Fibroblast of lung (primary cell): ENCODE results near the gene ETS1. TPM values are rescaled to one million over a fixed set of nuclear protein-coding genes. Genes with fewer than 3 reads are reported as not detected.

Experiments
- DNase-seq, 2 donors: peaks; one replicate each; pipeline versions ENCODE4 v3.0.0 to v3.0.0-alpha.2; 2010; ENCODE audit warnings: low read depth in 2 of 2
- H2AFZ ChIP-seq: 2 replicates; pipeline ENCODE4 v1.5.1; 2012; ENCODE audit warnings: low read length, control low read depth, inconsistent platforms
- H3K27ac ChIP-seq: 2 replicates; pipeline ENCODE4 v1.5.1; 2011; ENCODE audit warnings: low read length, control low read depth; ENCODE audit not compliant: insufficient read depth
- H3K27me3 ChIP-seq: 2 replicates; pipeline ENCODE4 v1.5.1; 2011; ENCODE audit warnings: mild to moderate bottlenecking, low read length; ENCODE audit not compliant: control insufficient read depth, insufficient read depth
- H3K36me3 ChIP-seq: 2 replicates; pipeline ENCODE4 v1.5.1; 2011; ENCODE audit warnings: low read length; ENCODE audit not compliant: control insufficient read depth, insufficient read depth
- H3K4me1 ChIP-seq: 2 replicates; pipeline ENCODE4 v1.5.1; 2011; ENCODE audit warnings: low read length; ENCODE audit not compliant: control insufficient read depth, insufficient read depth; ENCODE audit errors: extremely low read depth
- H3K4me2 ChIP-seq: 2 replicates; pipeline ENCODE4 v1.5.1; 2011; ENCODE audit warnings: low read length, control low read depth; ENCODE audit not compliant: insufficient read depth; ENCODE audit errors: extremely low read depth
- H3K4me3 ChIP-seq, 4 experiments: fragments of 200-600 bp in 1 of 4; sonication (generic) in 1 of 4; replicated peaks in 1 of 4; 2 replicates each; pipeline ENCODE4 v1.5.1; 2011 to 2016; ENCODE audit warnings: low read length in 4 of 4, low read depth in 3 of 4, mild to moderate bottlenecking in 3 of 4, control low read depth in 2 of 4, inconsistent platforms in 1 of 4, mixed read lengths in 1 of 4; ENCODE audit not compliant: insufficient read depth in 1 of 4; ENCODE audit errors: control extremely low read depth in 1 of 4
- H3K79me2 ChIP-seq: 2 replicates; pipeline ENCODE4 v1.5.1; 2012; ENCODE audit warnings: mild to moderate bottlenecking, low read length, inconsistent platforms; ENCODE audit not compliant: control insufficient read depth, insufficient read depth
- H3K9ac ChIP-seq: 2 replicates; pipeline ENCODE4 v1.5.1; 2011; ENCODE audit warnings: mild to moderate bottlenecking, low read length, control low read depth; ENCODE audit not compliant: insufficient read depth
- H3K9me3 ChIP-seq: 2 replicates; pipeline ENCODE4 v1.5.1; 2012; ENCODE audit warnings: low read depth, low read length; ENCODE audit not compliant: control insufficient read depth, insufficient read depth
- H4K20me1 ChIP-seq: 2 replicates; pipeline ENCODE4 v1.5.1; 2011; ENCODE audit warnings: low read length; ENCODE audit not compliant: control insufficient read depth, insufficient read depth; ENCODE audit errors: extremely low read depth
- CTCF ChIP-seq, 2 donors: IDR thresholded peaks in 1 of 2; conservative IDR thresholded peaks in 1 of 2; 1 replicate in 1 of 2; 2 replicates in 1 of 2; pipeline ENCODE4 v1.5.1; 2011 to 2012; ENCODE audit warnings: low read length in 2 of 2, control low read depth in 1 of 2, inconsistent platforms in 1 of 2, low read depth in 1 of 2, mild to moderate bottlenecking in 1 of 2
- EZH2 ChIP-seq: IDR thresholded peaks from 2 replicates; pipeline ENCODE4 v1.5.1; 2012; ENCODE audit warnings: low read length, control low read depth, mild to moderate bottlenecking; ENCODE audit errors: missing control alignments
- polyA plus RNA-seq, 2 donors: library from polyadenylated mRNA; depleted of rRNA in 1 of 2; stranded (reverse) in 1 of 2; unstranded in 1 of 2; fragments of >200 nt; gene quantifications; 2 replicates each; pipeline ENCODE4 v1.2.1, GENCODE V29; 2011 to 2012; ENCODE audit warnings: missing spikeins in 1 of 2
- total RNA-seq: library from RNA; depleted of rRNA; stranded (reverse); fragments of >200 nt; gene quantifications from 2 replicates; pipeline ENCODE4 v1.2.1, GENCODE V29; 2014

ETS1 gene
- total and polyA plus RNA-seq, 2 donors (not counting 1 experiment from before 2014, with no cell fraction given): 51.5 to 51.7 TPM

GRCh38 chr11:128415539-128415938 is 171.8 kb downstream of the ETS1 start:
- Histone ChIP-seq H3K79me2 (no peaks in the 10 kb centered on the region), H3K4me3 (no peak overlapping the region), H3K27me3 (no peaks in the 10 kb centered on the region), H3K9me3 (no peaks in the 10 kb centered on the region), H2AFZ (no peak overlapping the region), H3K36me3 (no peaks in the 10 kb centered on the region), H3K27ac (no peak overlapping the region), H3K9ac (no peak overlapping the region), H3K4me2 (no peak overlapping the region), H3K4me1 (peaks cover 3% of the 10 kb centered on the region), H4K20me1 (no peaks in the 10 kb centered on the region)
- peak in 1 of 2 donors; percentile 74 for DNase-seq
- TF ChIP-seq EZH2 (no peak), CTCF (conservative IDR thresholded peaks at IDR 0.05 in 1 of 2, IDR thresholded peaks at IDR 0.05 in 1 of 2; ENCODE audit: low read depth in 1 of 2, low read length in 2 of 2) (no peak)

- peaks cover 15% of the 10 kb centered on the region for H3K4me1 ChIP-seq
- no peaks in the 10 kb centered on the region for H3K79me2 ChIP-seq
- H3K36me3 ChIP-seq: no peaks in the 10 kb centered on the region
- no peaks in the 10 kb centered on the region for H3K27me3 ChIP-seq
- H3K27ac ChIP-seq: no peak overlapping the region
- no peak overlapping the region for H3K9ac ChIP-seq
- TF ChIP-seq EZH2: no peak
- no peak for TF ChIP-seq CTCF (conservative IDR thresholded peaks at IDR 0.05 in 1 of 2, IDR thresholded peaks at IDR 0.05 in 1 of 2; ENCODE audit: low read depth in 1 of 2, low read length in 2 of 2)
- no peak for DNase-seq
- H2AFZ ChIP-seq: no peak overlapping the region
- H3K4me3 ChIP-seq: no peak overlapping the region
- no peaks in the 10 kb centered on the region for H4K20me1 ChIP-seq
- no peak overlapping the region for H3K4me2 ChIP-seq
- H3K9me3 ChIP-seq: no peaks in the 10 kb centered on the region
Measured at GRCh38 chr11:128412847-128413791, 174.2 kb downstream of the ETS1 start.

- no peak overlapping the region for H3K4me2 ChIP-seq
- H3K4me1 ChIP-seq: peaks cover 19% of the 10 kb centered on the region
- H3K27ac ChIP-seq: no peak overlapping the region
- no peak for DNase-seq
- no peak for TF ChIP-seq EZH2
- TF ChIP-seq CTCF (conservative IDR thresholded peaks at IDR 0.05 in 1 of 2, IDR thresholded peaks at IDR 0.05 in 1 of 2; ENCODE audit: low read depth in 1 of 2, low read length in 2 of 2): no peak
- no peaks in the 10 kb centered on the region for H3K36me3 ChIP-seq
- H2AFZ ChIP-seq: no peak overlapping the region
- H3K79me2 ChIP-seq: no peaks in the 10 kb centered on the region
- no peaks in the 10 kb centered on the region for H3K9me3 ChIP-seq
- H4K20me1 ChIP-seq: no peaks in the 10 kb centered on the region
- H3K4me3 ChIP-seq: no peak overlapping the region
- no peaks in the 10 kb centered on the region for H3K27me3 ChIP-seq
- H3K9ac ChIP-seq: no peak overlapping the region
Measured at GRCh38 chr11:128411812-128412211, 175.5 kb downstream of the ETS1 start.
